ENCODE data around the gene ATF7. TPM values are rescaled to one million over a fixed set of nuclear protein-coding genes. Genes with fewer than 3 reads are reported as not detected.

The ATF7 gene
- polyA plus RNA-seq, 1 experiment: 27.1 TPM

DNA sequence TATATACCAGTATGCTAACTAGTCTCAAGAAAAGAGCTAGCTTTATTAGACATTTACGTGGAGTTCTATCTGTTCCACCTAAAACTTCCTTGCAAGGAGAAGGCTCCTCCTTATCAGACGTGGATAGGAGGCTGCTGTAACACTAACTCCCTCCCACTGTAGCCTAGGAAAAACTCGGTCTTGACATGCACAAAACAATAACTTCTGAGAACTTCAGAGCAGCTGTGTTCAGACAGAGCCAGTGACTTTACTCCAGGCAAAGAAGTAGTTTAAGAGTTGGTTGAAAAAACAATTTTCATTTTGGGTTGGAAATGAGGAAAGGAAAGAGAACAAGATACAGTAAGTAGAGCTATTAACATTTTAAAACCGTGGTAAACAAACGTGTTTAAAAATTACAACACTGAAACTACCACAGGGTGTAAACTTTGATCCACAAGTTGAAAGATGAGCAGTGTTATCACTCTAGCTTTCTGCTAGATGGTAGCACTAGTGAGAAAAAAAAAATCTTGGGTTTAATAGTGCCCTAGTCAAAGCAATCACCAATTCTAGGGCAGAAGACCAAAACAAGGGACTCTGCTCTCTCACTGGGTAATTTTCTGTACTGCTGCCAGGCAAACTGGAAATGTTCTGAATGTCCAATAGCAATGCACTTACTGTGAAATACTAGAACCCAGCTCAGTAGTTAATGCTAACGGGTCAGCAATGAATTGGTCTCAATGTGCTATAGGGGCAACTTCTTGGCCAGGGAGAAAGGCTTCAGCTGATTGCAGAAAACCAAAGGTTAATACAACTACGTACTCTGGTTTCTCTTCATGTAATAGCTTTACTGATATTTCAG, 2.4 kb downstream of the ATF7 start:
- TF ChIP-seq, protein P1, sequence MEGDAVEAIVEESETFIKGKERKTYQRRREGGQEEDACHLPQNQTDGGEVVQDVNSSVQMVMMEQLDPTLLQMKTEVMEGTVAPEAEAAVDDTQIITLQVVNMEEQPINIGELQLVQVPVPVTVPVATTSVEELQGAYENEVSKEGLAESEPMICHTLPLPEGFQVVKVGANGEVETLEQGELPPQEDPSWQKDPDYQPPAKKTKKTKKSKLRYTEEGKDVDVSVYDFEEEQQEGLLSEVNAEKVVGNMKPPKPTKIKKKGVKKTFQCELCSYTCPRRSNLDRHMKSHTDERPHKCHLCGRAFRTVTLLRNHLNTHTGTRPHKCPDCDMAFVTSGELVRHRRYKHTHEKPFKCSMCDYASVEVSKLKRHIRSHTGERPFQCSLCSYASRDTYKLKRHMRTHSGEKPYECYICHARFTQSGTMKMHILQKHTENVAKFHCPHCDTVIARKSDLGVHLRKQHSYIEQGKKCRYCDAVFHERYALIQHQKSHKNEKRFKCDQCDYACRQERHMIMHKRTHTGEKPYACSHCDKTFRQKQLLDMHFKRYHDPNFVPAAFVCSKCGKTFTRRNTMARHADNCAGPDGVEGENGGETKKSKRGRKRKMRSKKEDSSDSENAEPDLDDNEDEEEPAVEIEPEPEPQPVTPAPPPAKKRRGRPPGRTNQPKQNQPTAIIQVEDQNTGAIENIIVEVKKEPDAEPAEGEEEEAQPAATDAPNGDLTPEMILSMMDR (IDR thresholded peaks at IDR 0.05; ENCODE audit: low read depth, low read length): no peak
- Histone ChIP-seq H3K27me3 (ENCODE audit: control insufficient read depth, insufficient read depth, low read length) (no peaks in the 10 kb centered on the region), H3K27ac (ENCODE audit: low read depth, low read length) (peak overlapping the region; percentile 65), H3K9me3 (ENCODE audit: control insufficient read depth, insufficient read depth, low read length) (no peaks in the 10 kb centered on the region), H3K4me3 (ENCODE audit: low read depth, low read length) (peak overlapping the region; percentile 84)
- ChIA-PET CTCF (interaction anchor here (0.5 to 4.7 kb wide), 5 partner anchors 11 to 80 kb away, joined by 3 to 25 read pairs (median 5); partner anchors contain the start of gene ATP5MC2), POLR2A (interaction anchor here (0.6 to 1.9 kb wide), 4 partner anchors 10 to 52 kb away, joined by 6 to 13 read pairs (median 6); partner anchors contain the start of gene ATP5MC2)
- peak; percentile 24 for DNase-seq (ENCODE audit: low read depth, low spot score)

DNA sequence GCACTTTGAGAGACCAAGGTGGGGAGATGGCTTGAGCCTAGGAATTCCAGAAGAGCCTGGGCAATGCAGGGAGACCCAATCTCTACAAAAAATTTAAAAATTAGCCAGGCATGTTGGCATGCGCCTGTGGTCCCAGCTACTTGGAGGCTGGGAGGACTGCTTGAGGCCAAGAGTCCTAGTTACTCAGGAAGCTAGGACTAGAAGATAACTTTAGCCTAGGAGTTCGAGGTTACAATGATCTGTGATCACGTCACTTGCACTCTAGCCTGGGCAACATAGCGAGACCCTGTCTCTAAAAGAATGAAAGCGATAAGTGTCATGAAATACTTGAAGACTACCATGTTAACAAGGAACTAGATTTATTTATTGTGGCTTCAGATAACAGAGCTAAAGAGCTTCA, 3.5 kb downstream of the ATF7 start:
- DNase-seq (ENCODE audit: low read depth, low spot score): no peak
- CTCF ChIA-PET: interaction anchor here (1.3 to 4.7 kb wide), 3 partner anchors 32 to 79 kb away, joined by 3 to 25 read pairs (median 5); no protein-coding TSS in a partner anchor
- Histone ChIP-seq H3K27ac (ENCODE audit: low read depth, low read length) (no peak overlapping the region), H3K4me3 (ENCODE audit: low read depth, low read length) (no peak overlapping the region), H3K27me3 (ENCODE audit: control insufficient read depth, insufficient read depth, low read length) (no peaks in the 10 kb centered on the region), H3K9me3 (ENCODE audit: control insufficient read depth, insufficient read depth, low read length) (no peaks in the 10 kb centered on the region)
- POLR2A ChIA-PET: interaction anchor here (1.9 kb wide), 1 partner anchor 53 kb away, joined by 6 read pairs; the partner anchor contains the start of gene ATP5MC2
- TF ChIP-seq, protein P1 (IDR thresholded peaks at IDR 0.05; ENCODE audit: low read depth, low read length): no peak

DNA sequence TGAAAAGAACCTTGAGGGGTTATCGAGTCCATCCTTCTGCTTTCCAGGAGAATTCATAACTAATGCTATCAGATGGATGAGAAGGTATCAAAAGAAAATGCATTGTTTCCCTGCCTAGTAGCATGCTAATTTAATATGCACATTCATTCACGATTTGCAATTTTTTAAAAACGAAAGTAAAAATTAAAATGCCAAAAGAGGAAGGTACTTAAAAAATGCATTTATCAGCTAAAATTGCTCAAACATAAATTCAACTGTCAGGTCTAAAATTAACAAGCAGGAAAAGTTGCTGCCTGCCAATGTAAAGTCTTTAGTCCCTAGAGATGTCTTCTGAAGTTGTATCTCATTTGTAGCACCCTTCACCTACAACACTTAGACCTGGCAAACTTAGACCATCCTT, 7.9 kb downstream of the ATF7 start:
- Histone ChIP-seq H3K27ac (ENCODE audit: low read depth, low read length) (no peak overlapping the region), H3K27me3 (ENCODE audit: control insufficient read depth, insufficient read depth, low read length) (no peaks in the 10 kb centered on the region), H3K9me3 (ENCODE audit: control insufficient read depth, insufficient read depth, low read length) (no peaks in the 10 kb centered on the region), H3K4me3 (ENCODE audit: low read depth, low read length) (no peak overlapping the region)
- no peak for DNase-seq (ENCODE audit: low read depth, low spot score)
- ChIA-PET POLR2A (no interaction called here), CTCF (no interaction called here)
- TF ChIP-seq, protein P1 (IDR thresholded peaks at IDR 0.05; ENCODE audit: low read depth, low read length): no peak

DNA sequence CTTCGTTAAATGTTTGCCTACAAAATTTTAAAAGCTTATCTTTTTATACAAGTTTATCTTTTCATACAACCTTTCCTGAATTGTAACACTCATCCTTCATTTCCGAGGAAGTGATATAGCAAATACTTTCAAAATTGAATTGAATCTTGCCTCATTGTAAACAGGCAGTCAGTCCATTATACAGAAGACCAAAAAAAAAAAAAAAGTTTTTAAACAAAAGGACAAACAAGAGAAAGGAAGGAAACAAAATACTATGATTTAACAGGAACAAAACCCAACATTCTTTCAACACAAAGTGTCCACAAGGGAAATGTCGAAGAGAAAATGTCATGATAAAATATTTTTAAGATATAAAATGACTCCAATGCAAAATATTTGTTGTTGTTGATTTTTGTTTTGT, 8.5 kb downstream of the ATF7 start:
- H3K27me3 ChIP-seq (ENCODE audit: control insufficient read depth, insufficient read depth, low read length): no peaks in the 10 kb centered on the region
- no peak overlapping the region for H3K27ac ChIP-seq (ENCODE audit: low read depth, low read length)
- CTCF ChIA-PET: interaction anchor here (0.7 kb wide), 1 partner anchor 23 kb away, joined by 4 read pairs; no protein-coding TSS in a partner anchor
- no peaks in the 10 kb centered on the region for H3K9me3 ChIP-seq (ENCODE audit: control insufficient read depth, insufficient read depth, low read length)
- POLR2A ChIA-PET: no interaction called here
- no peak for DNase-seq (ENCODE audit: low read depth, low spot score)
- TF ChIP-seq, protein P1 (IDR thresholded peaks at IDR 0.05; ENCODE audit: low read depth, low read length): no peak
- H3K4me3 ChIP-seq (ENCODE audit: low read depth, low read length): no peak overlapping the region

DNA sequence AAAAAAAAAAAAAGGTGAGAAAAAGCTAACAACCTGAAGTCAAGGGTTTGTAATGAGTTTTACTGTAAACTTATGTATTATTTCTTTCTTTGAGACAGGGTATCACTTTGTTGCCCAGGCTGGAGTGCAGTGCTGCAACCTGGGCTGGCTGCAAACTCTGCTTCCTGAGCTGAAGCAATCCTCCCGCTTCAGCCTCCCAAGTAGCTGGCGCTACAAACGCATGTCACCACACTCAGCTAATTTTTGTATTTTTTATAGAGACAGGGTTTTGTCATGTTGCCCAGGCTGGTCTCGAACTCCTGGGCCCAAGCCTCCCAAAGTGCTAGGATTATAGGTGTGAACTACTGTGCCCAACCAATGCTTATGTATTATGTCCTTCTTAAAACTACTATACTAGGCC, 9.2 kb downstream of the ATF7 start:
- Histone ChIP-seq H3K4me3 (ENCODE audit: low read depth, low read length) (no peak overlapping the region), H3K9me3 (ENCODE audit: control insufficient read depth, insufficient read depth, low read length) (no peaks in the 10 kb centered on the region), H3K27ac (ENCODE audit: low read depth, low read length) (no peak overlapping the region), H3K27me3 (ENCODE audit: control insufficient read depth, insufficient read depth, low read length) (no peaks in the 10 kb centered on the region)
- ChIA-PET POLR2A (no interaction called here), CTCF (no interaction called here)
- TF ChIP-seq, protein P1 (IDR thresholded peaks at IDR 0.05; ENCODE audit: low read depth, low read length): no peak
- no peak for DNase-seq (ENCODE audit: low read depth, low spot score)
